Measurements from ENCODE around the gene EGLN2.

GRCh38 chr19:40752257-40752781 is 46.7 kb upstream of the EGLN2 start:
- TF ChIP-seq, protein P1, sequence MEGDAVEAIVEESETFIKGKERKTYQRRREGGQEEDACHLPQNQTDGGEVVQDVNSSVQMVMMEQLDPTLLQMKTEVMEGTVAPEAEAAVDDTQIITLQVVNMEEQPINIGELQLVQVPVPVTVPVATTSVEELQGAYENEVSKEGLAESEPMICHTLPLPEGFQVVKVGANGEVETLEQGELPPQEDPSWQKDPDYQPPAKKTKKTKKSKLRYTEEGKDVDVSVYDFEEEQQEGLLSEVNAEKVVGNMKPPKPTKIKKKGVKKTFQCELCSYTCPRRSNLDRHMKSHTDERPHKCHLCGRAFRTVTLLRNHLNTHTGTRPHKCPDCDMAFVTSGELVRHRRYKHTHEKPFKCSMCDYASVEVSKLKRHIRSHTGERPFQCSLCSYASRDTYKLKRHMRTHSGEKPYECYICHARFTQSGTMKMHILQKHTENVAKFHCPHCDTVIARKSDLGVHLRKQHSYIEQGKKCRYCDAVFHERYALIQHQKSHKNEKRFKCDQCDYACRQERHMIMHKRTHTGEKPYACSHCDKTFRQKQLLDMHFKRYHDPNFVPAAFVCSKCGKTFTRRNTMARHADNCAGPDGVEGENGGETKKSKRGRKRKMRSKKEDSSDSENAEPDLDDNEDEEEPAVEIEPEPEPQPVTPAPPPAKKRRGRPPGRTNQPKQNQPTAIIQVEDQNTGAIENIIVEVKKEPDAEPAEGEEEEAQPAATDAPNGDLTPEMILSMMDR (IDR thresholded peaks at IDR 0.05) = no peak
- TF ChIP-seq POLR2A (IDR thresholded peaks at IDR 0.05) = no peak

Measured in body of pancreas (tissue), 4 donors.